Esophagus muscularis mucosa (tissue), 3 donors: Measurements from ENCODE around the gene PTPRE.

Experiments
- EP300 ChIP-seq: sonication (generic); formaldehyde crosslinking; IDR thresholded peaks from one replicate; pipeline ENCODE4 v1.6.1; 2017; ENCODE audit warnings: antibody characterized with exemption
- TF ChIP-seq, protein P1 (sequence below), 3 experiments: fragments of 200-600 bp in 2 of 3; fragments of 450-650 bp in 1 of 3; sonication (generic) in 2 of 3; IDR thresholded peaks; one replicate each; pipeline ENCODE4 v1.5.1; 2017 to 2019; ENCODE audit warnings: antibody characterized with exemption in 3 of 3, mild to moderate bottlenecking in 2 of 3, moderate library complexity in 1 of 3

DNA sequence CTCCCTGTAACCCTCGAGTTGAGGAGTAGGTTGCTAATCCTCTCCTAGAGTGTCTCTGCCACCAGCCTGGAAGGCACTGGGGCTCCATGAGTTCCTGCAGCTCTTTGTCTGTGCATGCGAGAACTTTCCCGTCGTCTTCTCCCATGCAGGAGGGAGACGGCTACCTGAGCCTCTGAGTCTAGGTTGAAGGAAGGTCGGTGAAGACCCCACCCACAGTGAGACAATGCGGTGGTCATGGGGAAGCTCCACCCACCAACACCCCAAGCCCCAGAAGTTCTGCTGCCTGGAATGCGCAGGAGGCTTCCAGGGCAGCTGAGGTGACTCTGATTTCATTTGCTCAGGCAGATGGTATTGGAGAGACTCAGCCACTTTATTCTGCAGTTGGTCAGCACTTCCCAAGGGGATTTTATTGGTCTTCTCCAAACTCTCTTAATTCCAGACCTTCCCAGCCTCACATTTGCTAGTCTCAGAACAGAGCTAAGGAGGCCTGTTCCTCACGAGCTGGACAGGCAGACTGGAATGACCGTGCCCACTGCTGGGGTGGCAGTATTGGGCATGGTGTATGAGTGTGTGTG is 36.5 kb downstream of the PTPRE start:
- TF ChIP-seq, protein P1, sequence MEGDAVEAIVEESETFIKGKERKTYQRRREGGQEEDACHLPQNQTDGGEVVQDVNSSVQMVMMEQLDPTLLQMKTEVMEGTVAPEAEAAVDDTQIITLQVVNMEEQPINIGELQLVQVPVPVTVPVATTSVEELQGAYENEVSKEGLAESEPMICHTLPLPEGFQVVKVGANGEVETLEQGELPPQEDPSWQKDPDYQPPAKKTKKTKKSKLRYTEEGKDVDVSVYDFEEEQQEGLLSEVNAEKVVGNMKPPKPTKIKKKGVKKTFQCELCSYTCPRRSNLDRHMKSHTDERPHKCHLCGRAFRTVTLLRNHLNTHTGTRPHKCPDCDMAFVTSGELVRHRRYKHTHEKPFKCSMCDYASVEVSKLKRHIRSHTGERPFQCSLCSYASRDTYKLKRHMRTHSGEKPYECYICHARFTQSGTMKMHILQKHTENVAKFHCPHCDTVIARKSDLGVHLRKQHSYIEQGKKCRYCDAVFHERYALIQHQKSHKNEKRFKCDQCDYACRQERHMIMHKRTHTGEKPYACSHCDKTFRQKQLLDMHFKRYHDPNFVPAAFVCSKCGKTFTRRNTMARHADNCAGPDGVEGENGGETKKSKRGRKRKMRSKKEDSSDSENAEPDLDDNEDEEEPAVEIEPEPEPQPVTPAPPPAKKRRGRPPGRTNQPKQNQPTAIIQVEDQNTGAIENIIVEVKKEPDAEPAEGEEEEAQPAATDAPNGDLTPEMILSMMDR (IDR thresholded peaks at IDR 0.05), result no peak
- TF ChIP-seq EP300, result no peak
